ENCODE data around the gene MST1.

- TF ChIP-seq, protein P1, sequence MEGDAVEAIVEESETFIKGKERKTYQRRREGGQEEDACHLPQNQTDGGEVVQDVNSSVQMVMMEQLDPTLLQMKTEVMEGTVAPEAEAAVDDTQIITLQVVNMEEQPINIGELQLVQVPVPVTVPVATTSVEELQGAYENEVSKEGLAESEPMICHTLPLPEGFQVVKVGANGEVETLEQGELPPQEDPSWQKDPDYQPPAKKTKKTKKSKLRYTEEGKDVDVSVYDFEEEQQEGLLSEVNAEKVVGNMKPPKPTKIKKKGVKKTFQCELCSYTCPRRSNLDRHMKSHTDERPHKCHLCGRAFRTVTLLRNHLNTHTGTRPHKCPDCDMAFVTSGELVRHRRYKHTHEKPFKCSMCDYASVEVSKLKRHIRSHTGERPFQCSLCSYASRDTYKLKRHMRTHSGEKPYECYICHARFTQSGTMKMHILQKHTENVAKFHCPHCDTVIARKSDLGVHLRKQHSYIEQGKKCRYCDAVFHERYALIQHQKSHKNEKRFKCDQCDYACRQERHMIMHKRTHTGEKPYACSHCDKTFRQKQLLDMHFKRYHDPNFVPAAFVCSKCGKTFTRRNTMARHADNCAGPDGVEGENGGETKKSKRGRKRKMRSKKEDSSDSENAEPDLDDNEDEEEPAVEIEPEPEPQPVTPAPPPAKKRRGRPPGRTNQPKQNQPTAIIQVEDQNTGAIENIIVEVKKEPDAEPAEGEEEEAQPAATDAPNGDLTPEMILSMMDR (IDR thresholded peaks at IDR 0.05) = no peak
- TF ChIP-seq POLR2A (IDR thresholded peaks at IDR 0.05) (no peak), EP300 (IDR thresholded peaks at IDR 0.05) (no peak), POLR2AphosphoS5 (IDR thresholded peaks at IDR 0.05) (no peak)
Observed at GRCh38 chr3:49717211-49717958, 28.1 kb upstream of the MST1 start.
